Measurements from ENCODE around the gene DRD4.

Gene DRD4

DNA sequence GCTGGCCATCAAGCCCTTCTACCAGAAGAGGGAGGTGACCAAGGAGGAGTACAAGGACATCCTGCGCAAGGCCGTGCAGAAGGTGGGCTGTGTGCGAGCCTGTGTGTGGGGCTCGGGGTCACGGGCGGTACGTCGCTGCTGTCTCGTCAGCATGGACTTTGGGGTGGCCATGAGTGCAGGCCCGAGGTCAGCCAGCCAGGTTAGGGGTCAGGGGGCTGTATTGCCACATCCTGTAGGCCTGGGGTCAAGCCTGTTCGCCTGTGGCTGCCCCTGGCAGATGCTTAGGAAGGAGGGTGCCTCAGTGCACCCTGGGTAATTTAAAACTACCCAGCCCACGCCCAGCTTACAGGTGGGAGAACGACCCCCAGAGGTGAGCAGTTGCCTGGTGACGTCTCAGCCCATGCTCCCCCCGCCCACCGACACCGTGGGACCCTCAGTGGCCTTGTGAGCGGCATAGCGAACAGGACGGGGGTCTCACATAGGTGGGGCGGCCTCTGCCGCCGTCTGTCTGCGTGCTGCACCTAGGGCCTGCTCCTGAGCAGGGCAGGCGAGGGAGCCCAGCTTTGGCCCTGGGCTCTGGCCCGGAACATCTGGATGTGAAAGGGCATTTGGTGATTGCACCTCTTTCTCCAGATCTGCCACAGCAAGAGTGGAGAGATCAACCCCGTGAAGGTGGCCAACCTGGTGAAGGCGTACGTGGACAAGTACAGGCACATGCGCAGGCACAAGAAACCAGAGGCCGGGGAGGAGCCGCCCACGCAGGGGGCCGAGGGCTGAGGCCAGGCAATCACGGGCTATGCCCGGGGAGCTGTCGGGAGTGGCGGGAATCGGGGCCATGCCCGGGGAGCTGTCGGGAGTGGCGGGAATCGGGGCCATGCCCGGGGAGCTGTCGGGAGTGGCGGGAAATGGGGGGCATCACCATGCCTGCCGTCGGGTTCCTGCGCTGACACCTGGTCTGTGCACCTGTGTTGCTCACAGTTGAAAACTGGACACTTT, 25.8 kb upstream of the DRD4 start:
- DNase-seq = no peak

DNA sequence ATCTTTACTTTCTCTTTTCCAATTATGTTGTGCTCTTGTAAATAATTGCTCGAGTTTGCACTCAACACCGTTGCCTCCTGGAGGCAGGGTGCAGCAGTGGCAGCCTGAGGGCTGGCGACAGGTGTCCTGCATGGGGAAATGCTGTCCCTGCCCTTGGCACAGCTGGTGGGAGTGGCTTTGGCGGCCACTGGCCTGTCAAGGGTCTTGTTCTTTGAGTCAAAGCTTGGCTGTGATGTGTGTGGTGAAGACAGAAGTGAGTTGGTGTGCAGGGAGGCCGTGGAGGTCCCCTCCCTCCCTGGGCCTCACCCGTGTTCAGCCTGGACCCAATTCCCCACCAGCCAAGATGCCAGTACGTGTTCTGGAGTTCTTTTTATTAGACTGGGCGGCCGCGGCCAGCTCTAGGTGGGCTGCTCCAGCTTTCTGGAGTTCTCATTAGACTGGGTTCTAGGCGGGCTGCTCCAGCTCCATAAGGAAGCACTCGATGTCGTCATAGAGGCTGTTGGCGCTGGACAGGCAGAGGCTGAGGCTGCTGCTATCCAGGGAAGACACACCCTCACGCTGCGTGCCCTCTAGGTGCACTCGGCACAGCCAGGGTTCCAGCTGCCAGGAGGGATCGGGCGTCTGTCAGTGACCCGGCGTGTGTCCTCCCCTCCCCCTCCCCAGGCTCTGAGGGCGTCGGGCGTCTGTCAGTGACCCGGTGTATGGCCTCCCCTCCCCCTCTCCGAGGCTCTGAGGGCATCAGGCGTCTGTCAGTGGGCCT, 24.7 kb upstream of the DRD4 start:
- no peak for DNase-seq

DNA sequence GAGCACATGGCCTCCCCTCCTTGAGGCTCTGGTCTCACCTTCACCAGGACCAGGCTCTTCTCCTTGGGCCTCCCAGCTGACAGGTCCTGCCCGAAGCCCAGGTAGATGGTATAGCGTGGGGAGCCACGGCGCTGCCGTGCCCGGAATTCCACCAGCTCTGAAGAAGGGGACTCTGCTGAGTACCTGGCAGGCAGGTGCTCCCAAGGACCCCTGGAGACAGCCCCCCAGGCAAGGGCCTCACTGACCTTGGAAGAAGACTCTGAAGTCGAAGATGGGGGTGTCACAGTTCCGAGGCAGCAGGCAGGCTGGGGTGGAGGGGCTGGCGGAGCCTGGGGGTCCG, 24.1 kb upstream of the DRD4 start:
- DNase-seq = no peak

DNA sequence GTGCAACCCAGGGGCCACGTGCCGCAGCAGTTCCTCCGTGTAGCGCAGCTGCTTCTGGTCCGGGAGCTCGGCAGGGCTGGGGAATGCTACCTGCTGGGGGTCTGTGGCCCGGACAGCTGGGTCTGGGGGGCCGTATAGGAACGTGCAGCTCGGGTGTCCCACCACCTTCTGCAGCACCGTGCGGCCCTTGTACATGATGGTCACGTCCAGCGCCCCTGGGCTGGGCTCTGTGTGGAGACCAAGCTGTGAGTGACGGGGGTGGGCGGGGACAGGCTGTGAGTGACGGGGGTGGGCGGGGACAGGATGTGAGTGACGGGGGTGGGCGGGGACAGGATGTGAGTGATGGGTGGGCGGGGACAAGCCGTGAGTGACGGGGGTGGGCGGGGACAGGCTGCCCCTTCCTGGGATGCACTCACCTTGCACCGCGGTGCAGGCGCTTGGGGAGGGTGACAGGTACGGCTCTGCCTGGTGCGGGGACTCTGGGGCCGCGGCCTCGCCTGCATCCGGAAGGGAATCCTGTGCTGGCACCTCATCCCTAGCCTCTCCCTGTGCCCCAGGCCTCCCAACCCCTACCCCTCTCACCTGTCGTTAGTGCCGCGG, 23.6 kb upstream of the DRD4 start:
- DNase-seq = no peak

DNA sequence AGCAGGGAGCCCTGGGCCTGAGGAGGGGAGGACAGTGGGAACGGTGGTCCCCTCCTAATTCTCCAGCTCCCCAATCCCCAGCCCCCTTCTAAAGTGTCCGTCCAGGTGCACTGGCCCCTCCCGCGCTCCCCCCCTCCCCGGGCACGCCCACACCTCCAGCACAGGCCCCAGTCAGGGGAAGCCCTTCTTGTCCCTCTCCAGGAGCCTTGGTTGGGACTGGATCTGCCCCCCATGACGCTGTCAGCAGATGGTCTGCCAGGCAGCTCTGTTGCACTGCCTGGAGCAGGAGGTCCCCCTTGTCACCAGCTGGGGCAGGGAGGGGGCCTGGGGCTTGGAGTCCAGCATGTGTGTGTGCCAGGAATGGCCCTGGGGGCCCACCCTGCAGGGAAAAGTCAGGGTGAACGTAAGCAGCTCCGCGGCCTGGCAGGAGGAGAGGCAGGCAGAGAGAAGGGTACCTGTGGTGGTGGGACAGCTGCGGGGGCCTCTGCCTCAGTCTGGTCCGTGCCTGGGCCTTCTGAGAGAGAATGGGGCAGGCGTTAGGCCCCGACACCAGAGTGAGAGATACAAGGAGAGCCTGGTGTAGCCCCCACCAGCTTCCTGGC, 22.9 kb upstream of the DRD4 start:
- no peak for DNase-seq

DNA sequence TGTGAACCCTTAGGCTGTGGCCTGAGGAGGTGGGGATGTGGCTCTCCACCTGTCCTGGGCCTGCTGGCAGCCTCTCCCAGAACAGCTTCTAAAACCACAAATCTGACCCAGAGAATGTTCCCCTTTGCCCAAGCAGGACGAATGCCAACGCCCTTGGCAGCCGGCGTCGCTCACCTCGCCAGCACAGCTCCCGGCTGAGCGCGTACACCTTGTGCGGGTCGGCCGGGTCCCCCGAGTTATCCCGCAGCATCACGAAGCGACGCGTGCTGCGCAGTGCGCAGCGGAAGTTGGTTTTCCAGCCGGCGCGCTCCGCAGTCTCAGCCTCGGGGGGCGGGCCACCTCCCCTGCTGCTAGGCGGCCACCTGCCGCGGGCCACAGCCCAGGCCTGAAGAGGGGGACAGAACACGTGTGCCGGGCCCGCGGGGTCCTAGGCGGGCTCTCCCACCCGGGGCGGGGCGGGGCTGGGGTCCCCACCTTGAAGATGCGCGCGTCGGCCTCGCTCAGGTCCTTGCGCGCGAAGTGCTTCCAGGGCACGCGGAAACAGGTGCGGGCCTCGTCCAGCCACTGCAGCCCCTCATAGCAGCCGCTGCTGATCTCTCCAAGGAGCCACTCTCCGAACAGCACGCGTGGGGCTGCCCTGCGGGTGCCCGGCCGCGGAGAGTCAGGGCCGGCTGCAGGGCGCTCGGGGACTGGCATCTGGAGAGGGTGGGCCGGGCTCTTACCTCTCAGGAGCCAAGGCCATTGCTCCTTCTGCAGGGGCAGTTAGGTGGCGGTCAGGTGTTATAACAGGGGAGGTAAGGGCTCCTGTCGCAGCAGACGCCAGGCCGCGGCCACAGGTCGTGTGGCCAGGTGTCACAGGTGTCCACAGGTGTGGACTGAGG, 22.2 kb upstream of the DRD4 start:
- no peak for DNase-seq

DNA sequence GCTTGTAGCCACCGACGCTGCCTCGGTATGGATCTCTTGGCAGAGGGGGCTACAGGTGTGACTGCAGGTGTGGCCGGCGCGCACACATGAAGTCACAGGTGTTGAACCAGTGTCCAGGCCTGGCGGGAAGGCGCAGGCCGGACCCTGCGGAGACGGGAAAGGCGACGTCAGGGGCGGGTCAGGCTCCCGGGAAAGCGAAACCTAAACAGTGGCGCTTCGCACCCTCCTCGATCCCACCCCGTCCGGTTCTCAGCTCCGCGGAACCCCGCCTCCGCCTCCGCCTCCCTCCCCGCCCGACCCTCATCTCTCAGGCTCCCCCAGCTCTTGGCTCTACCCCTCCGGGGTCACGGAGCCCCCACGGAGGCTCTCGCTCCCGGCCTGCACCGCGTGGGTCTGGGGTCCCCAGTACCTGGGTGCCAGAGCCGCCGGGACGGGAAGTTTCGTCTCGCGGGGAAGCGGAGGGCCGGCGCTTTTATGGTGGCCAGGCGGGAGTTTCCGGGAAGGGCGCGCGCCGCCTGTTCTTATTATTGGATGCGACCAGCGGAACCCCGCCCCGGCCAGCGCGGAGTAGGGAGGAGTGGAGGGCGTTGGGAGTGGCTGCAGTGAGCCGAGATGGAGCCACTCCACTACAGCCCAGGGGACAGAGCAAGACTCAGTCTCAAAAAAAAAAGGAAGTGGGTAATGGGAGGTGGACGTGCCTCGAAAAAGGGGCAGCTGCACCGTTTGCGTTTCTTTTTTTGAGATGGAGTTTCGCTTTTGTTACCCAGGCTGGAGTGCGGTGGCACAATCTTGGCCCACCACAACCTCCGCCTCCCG, 21.4 kb upstream of the DRD4 start, which contains the start of gene IRF7:
IRF7 (minus strand) TSS at position 447 of the 816 bp plus-strand sequence. CDS start 586 bp downstream, outside the sequence.
- peak; percentile 69 for DNase-seq

DNA sequence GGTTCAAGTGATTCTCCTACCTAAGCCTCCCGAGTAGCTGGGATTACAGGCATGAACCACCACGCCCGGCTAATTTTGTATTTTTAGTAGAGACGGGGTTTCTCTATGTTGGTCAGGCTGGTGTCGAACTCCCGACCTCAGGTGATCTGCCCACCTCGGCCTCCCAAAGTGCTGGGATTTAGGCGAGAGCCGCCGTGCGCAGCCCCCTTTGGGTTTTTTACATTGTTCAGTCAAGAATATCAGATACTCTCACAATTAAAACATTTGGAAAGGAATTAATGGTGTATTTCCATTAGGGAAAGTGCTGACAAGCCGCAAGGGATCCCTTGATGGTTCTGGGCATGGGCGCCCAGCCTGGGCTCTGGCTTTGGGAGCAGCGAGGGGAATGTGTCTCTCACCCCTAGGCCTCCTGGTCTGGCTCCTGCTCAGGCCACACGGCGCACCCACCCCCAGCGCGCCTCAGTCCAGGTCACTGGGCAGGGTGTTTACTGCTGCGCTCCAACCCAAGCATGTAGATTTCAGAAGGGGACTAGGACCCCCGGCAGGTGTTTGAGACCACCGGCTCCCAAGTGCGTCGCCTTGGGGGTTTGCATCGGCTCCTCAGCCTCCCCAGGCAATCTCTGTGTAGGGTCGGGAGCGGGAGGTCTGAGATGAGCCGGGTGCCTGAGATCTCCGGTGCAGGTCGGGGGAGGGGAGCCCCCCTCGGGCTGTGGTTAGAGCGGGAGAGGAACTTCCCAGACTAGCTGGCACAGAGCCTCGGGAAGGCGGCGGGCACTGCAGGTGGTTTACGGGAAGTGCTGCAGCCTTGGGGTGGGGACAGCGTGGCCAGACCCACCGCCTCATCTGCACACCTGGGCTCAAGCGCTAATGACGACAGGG, 20.5 kb upstream of the DRD4 start:
- DNase-seq = no peak

DNA sequence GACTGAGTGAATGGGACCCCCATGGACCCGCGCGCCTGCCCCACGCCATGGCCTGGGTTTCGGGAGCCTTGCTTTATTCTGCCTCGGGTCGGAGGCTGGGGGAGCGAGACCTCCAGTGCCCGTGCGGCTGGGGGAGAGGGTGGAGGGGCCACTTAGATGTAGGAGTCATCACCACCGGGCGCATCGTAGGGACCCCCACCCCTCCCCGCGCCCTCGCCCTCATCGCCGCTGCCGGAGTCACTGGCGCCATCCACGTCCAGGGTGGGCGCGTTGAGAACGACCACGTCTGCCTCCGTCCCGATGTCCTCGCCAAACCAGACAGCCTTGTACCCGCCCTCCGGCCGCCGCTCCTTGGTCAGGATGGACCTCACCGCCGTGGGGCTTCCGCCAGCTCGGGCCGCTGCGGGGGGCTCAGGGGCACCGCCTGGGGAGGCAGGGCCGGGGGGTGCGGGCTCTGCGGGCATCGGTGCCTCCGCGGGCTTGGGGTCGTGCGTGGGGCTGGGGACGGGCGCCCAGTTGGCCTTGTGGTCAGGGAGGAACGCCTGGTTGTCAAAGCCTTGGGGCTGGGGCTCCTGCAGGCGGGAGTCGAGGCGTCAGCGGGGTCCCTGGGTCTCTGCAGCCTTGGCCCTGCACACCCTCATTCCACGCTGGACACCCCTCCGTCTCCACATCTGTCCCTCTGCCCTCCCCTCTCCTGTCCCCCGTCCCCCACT, 19.7 kb upstream of the DRD4 start:
- no peak for DNase-seq

DNA sequence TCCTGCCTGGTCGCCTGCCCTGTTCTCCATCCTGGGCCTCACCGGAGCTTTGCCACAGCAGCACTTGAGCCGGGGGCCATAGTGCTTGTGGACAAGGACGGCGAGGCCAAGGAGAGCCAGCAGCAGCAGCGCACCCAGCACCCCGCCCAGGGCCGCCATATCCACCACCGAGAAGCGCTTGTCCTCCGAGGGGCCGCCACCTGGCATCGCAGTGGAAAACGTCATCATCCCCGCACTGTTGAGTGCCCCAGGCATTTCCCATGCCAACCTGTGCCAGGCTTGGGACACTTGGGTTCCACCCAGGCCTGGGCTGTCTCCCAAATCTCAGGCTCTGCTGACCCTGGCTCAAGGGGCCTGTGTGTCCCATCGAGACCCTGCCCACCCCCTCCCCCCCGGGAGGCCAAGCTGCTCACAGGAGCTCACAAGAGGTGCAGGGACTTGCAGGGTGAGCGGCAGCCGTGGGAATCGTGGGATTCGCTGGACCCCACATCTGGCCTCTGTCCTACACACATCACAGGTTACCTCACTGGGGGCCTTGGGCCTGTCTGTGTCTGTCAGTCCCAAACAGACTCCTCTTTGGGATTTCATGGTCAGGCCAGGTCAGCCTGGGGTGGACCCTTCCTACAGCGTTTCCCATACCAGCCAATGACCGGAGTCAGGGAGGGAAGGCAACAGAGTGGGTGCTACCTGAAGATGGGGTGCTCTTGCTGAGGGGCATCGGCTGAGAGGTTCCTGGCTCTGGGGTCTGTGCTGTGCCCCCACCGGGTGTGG, 19.0 kb upstream of the DRD4 start:
- no peak for DNase-seq

DNA sequence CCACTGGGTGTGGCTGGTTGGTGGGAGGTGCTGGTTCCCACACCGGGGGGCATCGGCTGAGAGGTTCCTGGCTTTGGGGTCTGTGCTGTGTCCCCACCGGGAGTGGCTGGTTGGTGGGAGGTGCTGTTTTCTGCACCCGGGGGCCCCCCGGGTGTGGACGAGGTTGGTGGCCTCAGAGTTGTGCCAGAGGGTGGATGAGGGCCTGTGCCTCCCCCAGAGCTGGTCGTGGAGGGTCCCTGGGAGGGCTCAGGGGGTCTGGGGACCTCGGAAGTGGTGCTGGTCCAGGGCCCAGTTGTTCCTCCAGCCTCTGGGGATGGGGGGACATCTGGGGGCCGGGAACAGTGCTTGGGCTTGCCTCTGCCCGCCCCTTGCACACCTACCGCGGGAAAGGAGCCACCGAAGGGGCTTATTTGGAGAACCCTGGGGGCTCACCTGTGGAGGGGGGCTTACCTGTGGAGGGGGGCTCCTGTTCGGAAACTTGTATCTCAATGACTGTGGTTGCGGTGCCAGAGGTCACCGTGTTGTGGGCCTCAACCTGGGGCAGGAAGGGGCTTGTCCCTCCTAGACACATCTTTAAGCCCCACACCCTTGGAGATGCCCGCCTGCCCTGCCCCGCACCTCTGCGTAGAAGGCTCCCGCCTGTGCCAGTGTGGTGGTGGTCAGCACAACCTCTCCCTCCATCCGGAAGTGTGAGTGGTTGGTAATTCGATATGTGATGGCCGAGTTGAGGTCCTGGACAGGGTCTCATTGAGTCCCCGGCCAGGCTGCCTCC, 18.0 kb upstream of the DRD4 start:
- DNase-seq = no peak

DNA sequence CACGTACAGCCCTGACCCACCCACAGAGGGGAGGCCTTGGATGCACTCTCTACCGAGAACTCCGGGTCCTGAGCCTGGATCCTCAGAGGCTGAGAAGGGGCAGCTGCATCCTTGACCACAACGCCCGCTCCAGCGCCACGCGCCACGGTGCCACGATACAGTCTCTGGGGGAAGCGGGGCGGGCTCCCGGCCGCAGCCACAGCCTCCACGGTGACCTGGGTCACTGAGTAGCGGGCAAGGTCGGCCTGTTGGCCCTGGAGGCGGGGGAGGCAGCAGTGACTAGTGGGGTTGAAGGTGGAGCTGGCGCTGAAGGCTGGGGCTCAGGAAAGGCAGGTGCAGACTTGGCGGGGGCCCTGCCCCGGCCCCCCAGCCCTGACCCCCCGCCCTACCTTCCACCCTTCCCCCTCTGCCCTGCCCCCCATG, 17.4 kb upstream of the DRD4 start:
- DNase-seq = no peak

DNA sequence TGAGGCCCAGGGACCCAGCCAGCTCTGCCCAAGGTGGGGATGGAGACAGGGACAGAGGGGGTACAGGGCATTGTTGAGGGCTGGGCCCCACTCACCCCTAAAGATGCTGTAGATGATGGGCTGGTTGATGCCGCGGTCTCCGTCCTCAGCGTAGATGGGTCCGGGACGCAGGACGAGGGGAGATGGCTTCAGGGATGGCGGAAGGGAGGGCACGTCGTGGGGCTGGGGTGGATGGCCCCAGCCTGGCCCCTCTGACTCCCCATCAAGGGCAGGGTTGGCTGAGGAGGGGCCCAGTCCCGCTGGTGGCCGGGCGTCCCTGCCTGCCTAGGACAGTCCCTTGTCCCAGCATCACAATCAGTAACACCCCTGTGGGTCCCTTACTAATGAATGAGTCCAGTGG, 16.9 kb upstream of the DRD4 start:
- DNase-seq = no peak

DNA sequence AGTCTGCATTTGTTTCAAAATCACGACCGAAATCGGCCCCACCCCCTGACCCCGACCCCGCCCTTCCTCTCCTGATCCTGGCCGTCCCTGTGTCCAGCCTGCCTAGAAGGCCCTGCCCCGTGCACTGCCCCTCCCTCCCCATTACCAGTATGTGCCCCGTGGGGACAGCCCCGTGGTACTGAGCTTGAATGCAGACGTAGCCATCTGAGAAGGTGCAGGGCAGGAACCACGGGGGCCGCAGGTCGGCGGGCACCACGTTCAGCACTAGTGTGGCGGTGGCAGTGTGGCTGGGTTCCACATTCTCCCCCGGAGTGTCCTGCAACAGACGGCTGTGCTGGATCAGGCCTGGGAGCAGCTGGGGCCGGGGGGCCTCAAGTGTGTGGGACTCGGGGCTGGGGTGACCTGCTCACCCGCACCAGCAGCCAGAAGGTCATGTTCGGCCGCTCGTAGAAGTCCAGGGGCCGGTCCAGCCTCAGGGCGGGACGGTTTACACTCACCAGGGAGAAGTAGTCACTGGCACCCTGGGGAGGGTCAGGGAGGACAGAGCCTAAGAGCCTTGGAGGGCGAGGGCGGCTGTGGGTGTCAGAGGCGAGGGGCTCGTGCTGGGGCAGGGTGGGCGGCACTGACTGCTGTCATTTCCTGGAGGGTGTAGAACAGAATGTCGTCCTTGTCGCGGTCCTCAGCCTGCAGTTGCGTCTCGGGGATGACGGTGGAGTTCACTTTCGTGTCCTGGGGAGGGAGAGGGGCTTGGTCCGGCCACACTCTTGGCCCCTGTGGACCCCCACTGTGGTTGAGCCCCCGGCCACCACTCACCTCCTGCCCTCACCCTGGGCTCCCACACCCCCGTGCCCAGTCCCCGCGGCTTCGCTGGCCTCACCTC, 15.9 kb upstream of the DRD4 start:
- DNase-seq = no peak

DNA sequence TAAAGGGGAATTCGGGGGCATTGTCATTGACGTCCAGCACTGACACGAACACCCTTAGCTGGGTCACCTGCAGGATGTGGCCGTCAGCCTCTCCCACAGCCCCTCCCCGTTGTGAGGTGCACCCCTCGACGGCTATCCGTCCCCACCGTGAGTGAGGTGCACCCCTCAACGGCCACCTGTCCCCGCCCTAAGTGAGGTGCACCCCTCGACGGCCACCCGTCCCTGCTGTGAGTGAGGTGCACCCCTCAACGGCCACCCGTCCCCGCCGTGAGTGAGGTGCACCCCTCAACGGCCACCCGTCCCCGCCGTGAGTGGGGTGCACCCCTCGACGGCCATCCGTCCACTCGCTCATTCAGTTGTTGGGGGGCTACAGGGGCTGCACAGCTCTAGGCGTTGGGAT, 15.2 kb upstream of the DRD4 start:
- DNase-seq = no peak

DNA sequence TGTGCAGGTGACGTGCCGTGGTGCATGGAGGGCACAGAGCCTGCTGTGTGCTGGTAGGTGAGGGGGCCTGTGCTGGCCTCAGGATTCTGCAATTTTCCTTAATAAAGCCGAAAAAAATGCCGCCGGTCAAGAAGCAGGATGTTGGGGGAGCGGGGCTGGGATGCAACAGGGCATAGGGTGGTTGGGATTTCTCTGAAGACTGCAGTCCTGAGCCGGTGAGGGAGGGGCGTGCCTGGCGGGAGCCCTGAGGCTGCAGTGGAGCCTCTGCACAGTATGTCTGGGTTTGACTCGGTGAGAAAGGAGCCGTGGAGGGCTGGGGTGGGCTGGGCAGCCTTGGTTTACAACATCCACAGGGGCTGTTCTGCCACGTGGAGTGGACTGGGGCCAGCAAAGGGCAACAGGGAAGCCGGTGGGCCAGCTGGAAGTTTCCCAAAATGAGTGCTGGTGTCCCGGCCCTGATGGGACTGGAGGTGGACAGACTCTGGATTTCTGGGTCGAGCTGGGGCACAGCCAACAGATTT, 13.7 kb upstream of the DRD4 start:
- no peak for DNase-seq
